GM23338 (cell line): ENCODE results near the gene TTC39B.

ENCODE experiments used
- CREB1 ChIP-seq: fragments of 250-450 bp; sonication (Bioruptor Pico); IDR thresholded peaks from 2 replicates; pipeline ENCODE4 v1.5.0; 2020; ENCODE audit warnings: low read depth, mild to moderate bottlenecking, moderate library complexity
- EZH2 ChIP-seq: fragments of 200-600 bp; sonication (generic); IDR thresholded peaks from one replicate; pipeline ENCODE4 v1.8.0; 2017; ENCODE audit warnings: antibody characterized with exemption, mild to moderate bottlenecking, low read depth; ENCODE audit not compliant: unreplicated experiment
- EZH2phosphoT487 ChIP-seq: fragments of 200-600 bp; sonication (generic); IDR thresholded peaks from one replicate; pipeline ENCODE4 v1.8.1; 2018; ENCODE audit warnings: antibody characterized with exemption; ENCODE audit not compliant: unreplicated experiment
- JUNB ChIP-seq: IDR thresholded peaks from one replicate; pipeline ENCODE4 v1.6.1; 2016; ENCODE audit warnings: antibody characterized with exemption; ENCODE audit not compliant: unreplicated experiment
- NANOG ChIP-seq: IDR thresholded peaks from 2 replicates; pipeline ENCODE4 v1.6.1; 2016; ENCODE audit warnings: antibody characterized with exemption, borderline replicate concordance
- POLR2AphosphoS5 ChIP-seq: IDR thresholded peaks from 2 replicates; pipeline ENCODE4 v1.6.1; 2016; ENCODE audit warnings: antibody characterized with exemption, low read depth
- STAT1 ChIP-seq: IDR thresholded peaks from one replicate; pipeline ENCODE4 v1.6.1; 2016; ENCODE audit warnings: antibody characterized with exemption; ENCODE audit not compliant: unreplicated experiment
- ZNF114 ChIP-seq: fragments of 250-450 bp; sonication (Bioruptor Pico); IDR thresholded peaks from 2 replicates; pipeline ENCODE4 v1.5.0; 2020; ENCODE audit warnings: mild to moderate bottlenecking, moderate library complexity
- ZNF331 ChIP-seq: fragments of 250-450 bp; sonication (Bioruptor Pico); IDR thresholded peaks from 2 replicates; pipeline ENCODE4 v1.5.0; 2020; ENCODE audit warnings: low read depth, mild to moderate bottlenecking, moderate library complexity
- TF ChIP-seq, protein P1 (sequence below), 2 experiments: fragments of 200-600 bp in 1 of 2; sonication (generic) in 1 of 2; conservative IDR thresholded peaks; 2 replicates each; pipeline versions ENCODE4 v1.5.1 to v1.6.1; 2016 to 2017; ENCODE audit warnings: antibody characterized with exemption in 2 of 2, low read depth in 2 of 2, mild to moderate bottlenecking in 2 of 2, moderate library complexity in 1 of 2
- TF ChIP-seq, protein P2 (sequence below): IDR thresholded peaks from one replicate; pipeline ENCODE4 v1.6.1; 2018; ENCODE audit warnings: antibody characterized with exemption; ENCODE audit not compliant: unreplicated experiment
- TF ChIP-seq, protein P3 (sequence below): IDR thresholded peaks from 2 replicates; pipeline ENCODE4 v1.6.1; 2016; ENCODE audit warnings: antibody characterized with exemption

DNA sequence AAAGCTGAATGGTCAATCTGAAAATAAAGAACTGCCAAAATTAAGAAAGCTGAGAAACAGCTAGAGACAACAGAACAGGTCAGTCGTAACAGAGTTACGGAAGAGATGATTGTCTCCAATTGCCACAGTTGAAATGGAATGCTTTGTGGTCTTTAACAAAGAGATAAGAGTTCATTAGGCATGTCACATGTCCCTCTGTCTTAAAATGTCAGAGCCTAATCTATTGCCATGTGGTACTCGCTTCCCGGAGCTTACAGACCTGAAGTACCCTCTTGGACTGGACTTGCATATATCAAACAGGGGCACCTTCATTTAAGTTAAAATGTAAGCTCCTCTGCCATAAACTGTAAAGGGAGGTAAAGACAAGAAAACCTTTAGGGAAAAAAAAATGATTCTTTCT lies 19.7 kb downstream of the TTC39B start:
- TF ChIP-seq, protein P1, sequence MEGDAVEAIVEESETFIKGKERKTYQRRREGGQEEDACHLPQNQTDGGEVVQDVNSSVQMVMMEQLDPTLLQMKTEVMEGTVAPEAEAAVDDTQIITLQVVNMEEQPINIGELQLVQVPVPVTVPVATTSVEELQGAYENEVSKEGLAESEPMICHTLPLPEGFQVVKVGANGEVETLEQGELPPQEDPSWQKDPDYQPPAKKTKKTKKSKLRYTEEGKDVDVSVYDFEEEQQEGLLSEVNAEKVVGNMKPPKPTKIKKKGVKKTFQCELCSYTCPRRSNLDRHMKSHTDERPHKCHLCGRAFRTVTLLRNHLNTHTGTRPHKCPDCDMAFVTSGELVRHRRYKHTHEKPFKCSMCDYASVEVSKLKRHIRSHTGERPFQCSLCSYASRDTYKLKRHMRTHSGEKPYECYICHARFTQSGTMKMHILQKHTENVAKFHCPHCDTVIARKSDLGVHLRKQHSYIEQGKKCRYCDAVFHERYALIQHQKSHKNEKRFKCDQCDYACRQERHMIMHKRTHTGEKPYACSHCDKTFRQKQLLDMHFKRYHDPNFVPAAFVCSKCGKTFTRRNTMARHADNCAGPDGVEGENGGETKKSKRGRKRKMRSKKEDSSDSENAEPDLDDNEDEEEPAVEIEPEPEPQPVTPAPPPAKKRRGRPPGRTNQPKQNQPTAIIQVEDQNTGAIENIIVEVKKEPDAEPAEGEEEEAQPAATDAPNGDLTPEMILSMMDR (conservative IDR thresholded peaks at IDR 0.05; ENCODE audit: low read depth in 2 of 2) = no peak
- TF ChIP-seq CREB1 (CRISPR knock-in tag) (no peak), POLR2AphosphoS5 (no peak), EZH2phosphoT487 (no peak), EZH2 (no peak), ZNF114 (CRISPR knock-in tag) (no peak), STAT1 (no peak), JUNB (no peak), NANOG (no peak), ZNF331 (CRISPR knock-in tag) (no peak)
- TF ChIP-seq, protein P2, sequence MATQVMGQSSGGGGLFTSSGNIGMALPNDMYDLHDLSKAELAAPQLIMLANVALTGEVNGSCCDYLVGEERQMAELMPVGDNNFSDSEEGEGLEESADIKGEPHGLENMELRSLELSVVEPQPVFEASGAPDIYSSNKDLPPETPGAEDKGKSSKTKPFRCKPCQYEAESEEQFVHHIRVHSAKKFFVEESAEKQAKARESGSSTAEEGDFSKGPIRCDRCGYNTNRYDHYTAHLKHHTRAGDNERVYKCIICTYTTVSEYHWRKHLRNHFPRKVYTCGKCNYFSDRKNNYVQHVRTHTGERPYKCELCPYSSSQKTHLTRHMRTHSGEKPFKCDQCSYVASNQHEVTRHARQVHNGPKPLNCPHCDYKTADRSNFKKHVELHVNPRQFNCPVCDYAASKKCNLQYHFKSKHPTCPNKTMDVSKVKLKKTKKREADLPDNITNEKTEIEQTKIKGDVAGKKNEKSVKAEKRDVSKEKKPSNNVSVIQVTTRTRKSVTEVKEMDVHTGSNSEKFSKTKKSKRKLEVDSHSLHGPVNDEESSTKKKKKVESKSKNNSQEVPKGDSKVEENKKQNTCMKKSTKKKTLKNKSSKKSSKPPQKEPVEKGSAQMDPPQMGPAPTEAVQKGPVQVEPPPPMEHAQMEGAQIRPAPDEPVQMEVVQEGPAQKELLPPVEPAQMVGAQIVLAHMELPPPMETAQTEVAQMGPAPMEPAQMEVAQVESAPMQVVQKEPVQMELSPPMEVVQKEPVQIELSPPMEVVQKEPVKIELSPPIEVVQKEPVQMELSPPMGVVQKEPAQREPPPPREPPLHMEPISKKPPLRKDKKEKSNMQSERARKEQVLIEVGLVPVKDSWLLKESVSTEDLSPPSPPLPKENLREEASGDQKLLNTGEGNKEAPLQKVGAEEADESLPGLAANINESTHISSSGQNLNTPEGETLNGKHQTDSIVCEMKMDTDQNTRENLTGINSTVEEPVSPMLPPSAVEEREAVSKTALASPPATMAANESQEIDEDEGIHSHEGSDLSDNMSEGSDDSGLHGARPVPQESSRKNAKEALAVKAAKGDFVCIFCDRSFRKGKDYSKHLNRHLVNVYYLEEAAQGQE = no peak
- TF ChIP-seq, protein P3, sequence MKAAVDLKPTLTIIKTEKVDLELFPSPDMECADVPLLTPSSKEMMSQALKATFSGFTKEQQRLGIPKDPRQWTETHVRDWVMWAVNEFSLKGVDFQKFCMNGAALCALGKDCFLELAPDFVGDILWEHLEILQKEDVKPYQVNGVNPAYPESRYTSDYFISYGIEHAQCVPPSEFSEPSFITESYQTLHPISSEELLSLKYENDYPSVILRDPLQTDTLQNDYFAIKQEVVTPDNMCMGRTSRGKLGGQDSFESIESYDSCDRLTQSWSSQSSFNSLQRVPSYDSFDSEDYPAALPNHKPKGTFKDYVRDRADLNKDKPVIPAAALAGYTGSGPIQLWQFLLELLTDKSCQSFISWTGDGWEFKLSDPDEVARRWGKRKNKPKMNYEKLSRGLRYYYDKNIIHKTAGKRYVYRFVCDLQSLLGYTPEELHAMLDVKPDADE = no peak
